DND-41 (cell line): ENCODE results near the gene SLC4A11.

ENCODE experiments used
- CTCF ChIP-seq: IDR thresholded peaks from 2 replicates; pipeline ENCODE4 v1.5.1; 2012; ENCODE audit warnings: borderline replicate concordance, low read length, moderate library complexity, mild to moderate bottlenecking; ENCODE audit not compliant: poor library complexity, severe bottlenecking; ENCODE audit errors: extremely low read depth
- EZH2 ChIP-seq: IDR thresholded peaks from 3 replicates; pipeline ENCODE4 v1.6.1; 2012; ENCODE audit warnings: borderline replicate concordance, low read depth, mild to moderate bottlenecking, moderate library complexity, low read length, inconsistent platforms; ENCODE audit not compliant: severe bottlenecking

GRCh38 chr20:3270051-3270450 is 31.1 kb upstream of the SLC4A11 start:
- no peak for TF ChIP-seq CTCF
- no peak for TF ChIP-seq EZH2
